GM21360 (cell line): Measurements from ENCODE around the gene RNASE13.

Experiments
- ATAC-seq: cut with Tn5 transposase; IDR thresholded peaks from one replicate; pipeline ENCODE4 v1.9.1; 2021; ENCODE audit warnings: mild to moderate bottlenecking, moderate library complexity; ENCODE audit not compliant: unreplicated experiment

RNASE13 gene, protein sequence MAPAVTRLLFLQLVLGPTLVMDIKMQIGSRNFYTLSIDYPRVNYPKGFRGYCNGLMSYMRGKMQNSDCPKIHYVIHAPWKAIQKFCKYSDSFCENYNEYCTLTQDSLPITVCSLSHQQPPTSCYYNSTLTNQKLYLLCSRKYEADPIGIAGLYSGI

DNA sequence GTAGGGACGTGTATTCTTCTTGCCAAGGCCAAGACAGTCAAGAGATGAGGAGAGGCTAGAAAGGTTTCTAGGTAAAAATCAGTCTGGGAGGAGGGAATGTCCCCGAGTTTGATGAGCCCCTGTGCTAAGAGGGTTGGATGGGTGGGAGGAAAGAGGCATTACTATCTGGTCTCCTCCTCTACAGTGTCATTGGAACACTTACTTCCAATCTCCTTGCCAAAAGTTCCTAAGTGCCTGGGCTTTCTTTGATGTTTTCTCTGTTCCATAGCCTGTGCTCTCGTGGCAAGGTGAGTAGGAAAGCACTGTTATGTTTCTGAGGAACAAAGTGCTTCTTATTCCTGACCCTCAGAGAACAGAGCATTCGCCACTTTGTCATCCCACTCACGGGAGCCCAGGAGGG lies at the start of gene RNASE13:
Gene RNASE13 (minus strand): TSS at position 101 of the 400 bp plus-strand sequence. CDS start 519 bp downstream, outside the sequence.
- no peak for ATAC-seq

DNA sequence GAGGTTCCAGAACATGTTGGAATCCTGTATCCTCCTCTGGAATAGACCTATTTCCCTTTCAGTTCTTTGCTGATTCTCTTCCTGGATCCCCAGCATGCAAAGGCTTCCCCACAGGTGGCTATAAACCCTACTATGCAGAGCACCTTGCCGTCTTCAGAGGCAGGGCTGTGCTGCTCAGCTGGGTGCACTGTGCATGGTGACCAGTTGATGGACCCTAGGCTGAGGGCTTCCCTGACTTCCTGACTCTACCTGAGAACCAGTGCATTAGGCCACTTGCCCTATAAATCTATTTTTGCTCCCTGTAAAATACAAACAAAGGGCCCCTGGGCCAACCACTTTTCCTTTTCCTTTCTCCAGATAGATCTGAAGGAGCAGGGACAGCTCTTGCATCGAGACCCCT lies 49.8 kb upstream of the RNASE13 start:
- no peak for ATAC-seq

DNA sequence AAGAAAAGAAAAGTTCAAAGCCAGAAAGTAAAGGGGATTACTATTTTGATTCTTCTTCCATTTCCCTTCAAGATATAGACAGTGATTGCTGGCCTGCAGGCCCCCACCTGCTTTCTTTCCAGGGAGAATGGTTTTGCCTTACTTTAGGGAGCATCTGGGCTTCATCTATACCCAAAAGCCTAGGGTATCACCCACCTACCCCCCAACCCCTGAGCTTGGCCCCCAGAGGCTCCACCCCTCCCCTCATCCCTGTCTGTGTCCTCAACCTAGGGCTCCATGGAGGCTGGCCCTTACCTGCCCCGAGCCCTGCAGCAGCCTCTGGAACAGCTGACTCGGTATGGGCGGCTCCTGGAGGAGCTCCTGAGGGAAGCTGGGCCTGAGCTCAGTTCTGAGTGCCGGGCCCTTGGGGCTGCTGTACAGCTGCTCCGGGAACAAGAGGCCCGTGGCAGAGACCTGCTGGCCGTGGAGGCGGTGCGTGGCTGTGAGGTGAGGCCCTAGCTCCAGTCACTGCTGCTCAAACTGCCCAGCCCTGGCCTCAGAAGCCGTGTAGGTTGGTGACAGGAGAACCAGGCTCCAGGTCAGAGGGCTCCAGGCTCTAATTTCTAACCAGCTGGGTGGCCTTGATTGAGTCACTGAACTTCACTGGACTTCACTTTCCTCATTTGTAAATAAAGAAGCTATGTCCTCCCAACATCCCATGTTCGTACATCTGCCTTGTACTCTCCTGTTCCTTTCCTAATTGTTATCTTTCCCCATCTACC lies 49.1 kb upstream of the RNASE13 start:
- no peak for ATAC-seq

DNA sequence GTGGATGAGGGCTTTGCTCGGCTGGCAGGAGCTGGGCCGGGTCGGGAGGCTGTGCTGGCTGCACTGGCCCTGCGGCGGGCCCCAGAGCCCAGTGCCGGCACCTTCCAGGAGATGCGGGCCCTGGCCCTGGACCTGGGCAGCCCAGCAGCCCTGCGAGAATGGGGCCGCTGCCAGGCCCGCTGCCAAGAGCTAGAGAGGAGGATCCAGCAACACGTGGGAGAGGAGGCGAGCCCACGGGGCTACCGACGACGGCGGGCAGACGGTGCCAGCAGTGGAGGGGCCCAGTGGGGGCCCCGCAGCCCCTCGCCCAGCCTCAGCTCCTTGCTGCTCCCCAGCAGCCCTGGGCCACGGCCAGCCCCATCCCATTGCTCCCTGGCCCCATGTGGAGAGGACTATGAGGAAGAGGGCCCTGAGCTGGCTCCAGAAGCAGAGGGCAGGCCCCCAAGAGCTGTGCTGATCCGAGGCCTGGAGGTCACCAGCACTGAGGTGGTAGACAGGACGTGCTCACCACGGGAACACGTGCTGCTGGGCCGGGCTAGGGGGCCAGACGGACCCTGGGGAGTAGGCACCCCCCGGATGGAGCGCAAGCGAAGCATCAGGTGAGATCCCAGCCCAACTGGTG lies 47.0 kb upstream of the RNASE13 start:
- no peak for ATAC-seq

DNA sequence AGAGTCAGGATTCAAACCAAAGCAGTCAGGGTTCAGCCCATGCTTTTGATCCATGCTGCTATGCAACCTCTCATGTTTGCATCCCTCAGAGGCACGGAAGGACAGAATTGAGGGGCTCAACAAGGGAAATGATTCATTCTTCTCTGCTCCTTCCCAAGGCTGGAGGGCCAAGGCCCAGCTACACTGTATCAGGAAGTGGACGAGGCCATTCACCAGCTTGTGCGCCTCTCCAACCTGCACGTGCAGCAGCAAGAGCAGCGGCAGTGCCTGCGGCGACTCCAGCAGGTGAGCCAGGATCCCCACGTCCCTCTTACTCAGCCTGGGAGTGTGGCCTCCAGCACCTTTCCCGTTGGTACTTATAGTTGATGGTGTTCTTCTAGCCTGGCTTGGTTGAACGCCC lies 44.1 kb upstream of the RNASE13 start:
- no peak for ATAC-seq

DNA sequence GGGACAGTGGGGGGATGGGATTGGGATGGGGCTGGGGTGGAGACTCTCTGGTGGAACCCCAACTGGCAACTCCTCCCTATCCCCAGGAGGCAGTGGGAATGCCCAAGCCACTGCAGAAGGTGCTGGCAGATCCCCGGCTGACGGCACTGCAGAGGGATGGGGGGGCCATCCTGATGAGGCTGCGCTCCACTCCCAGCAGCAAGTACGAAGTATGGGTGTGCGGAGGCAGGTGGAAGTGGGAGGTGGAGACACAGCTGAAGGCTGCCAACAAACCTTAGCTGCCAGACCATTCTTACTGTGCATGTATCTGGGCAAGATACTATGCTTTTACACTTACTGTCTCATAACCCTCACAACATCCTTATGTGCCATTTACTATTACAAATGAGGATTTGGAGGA lies 43.7 kb upstream of the RNASE13 start:
- ATAC-seq = no peak

DNA sequence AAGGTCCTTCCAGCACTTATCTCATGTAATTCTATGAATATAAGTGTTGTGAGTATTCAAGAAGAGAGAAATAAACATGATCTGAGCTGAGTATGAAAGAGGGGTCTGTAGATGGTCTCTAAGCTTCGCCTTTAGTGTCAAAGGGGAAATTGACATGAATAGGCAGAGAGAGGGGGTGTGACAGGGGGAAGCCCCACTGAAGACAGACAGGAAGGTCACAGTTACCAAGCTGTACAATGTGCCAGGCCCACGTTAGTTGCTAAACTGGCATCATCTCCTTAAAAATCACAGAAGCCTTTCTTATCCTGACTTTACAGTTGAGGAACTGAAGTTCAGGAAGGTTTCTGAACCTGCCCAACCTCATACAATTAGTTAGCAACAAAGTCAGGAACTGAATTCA lies 43.1 kb upstream of the RNASE13 start:
- no peak for ATAC-seq

DNA sequence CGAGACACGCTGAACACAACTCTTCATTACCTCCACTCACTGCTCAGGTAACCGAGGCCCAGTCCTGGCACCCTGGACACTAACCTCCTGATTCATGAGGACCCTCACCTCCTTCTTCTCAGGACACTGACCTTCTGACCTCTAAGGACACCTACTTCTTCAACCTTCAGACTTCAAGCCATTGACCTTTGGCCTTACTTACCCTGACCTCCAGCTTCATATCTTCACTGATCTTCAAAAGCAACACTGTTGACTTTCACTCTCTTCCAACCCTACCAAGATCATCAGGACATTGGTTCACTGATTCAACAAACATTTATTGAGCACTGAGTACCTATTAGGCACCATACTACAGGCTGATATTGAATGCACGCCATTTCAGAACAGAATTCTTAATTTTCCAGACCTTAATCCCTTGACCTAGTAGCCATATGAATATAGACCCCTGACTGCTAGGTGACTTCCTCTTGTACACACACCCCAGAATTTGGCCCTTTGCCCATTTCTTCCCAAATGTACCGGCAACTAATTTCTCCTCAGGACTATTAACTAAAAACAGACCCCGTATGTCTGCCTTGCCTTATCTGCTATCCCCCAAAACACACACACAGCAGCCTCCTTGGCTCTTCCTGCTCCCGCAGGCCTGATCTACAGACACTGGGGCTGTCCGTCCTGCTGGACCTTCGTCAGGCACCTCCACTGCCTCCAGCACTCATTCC lies 41.3 kb upstream of the RNASE13 start:
- ATAC-seq = no peak

DNA sequence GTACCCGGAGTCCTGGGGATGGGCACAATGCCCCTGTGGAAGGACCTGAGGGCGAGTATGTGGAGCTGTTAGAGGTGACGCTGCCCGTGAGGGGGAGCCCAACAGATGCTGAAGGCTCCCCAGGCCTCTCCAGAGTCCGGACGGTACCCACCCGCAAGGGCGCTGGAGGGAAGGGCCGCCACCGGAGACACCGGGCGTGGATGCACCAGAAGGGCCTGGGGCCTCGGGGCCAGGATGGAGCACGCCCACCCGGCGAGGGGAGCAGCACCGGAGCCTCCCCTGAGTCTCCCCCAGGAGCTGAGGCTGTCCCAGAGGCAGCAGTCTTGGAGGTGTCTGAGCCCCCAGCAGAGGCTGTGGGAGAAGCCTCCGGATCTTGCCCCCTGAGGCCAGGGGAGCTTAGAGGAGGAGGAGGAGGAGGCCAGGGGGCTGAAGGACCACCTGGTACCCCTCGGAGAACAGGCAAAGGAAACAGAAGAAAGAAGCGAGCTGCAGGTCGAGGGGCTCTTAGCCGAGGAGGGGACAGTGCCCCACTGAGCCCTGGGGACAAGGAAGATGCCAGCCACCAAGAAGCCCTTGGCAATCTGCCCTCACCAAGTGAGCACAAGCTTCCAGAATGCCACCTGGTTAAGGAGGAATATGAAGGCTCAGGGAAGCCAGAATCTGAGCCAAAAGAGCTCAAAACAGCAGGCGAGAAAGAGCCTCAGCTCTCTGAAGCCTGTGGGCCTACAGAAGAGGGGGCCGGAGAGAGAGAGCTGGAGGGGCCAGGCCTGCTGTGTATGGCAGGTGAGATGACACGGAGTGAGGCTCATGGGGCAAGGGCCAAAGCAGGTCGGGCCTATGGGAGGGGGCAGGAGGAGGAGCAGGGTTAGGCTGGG lies 40.0 kb upstream of the RNASE13 start:
- ATAC-seq = no peak

DNA sequence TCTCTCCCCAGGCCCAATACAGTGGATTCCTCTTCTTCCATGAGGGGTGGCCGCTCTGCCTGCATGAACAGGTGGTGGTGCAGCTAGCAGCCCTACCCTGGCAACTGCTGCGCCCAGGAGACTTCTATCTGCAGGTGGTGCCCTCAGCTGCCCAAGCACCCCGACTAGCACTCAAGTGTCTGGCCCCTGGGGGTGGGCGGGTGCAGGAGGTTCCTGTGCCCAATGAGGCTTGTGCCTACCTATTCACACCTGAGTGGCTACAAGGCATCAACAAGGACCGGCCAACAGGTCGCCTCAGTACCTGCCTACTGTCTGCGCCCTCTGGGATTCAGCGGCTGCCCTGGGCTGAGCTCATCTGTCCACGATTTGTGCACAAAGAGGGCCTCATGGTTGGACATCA lies 39.3 kb upstream of the RNASE13 start:
- no peak for ATAC-seq

DNA sequence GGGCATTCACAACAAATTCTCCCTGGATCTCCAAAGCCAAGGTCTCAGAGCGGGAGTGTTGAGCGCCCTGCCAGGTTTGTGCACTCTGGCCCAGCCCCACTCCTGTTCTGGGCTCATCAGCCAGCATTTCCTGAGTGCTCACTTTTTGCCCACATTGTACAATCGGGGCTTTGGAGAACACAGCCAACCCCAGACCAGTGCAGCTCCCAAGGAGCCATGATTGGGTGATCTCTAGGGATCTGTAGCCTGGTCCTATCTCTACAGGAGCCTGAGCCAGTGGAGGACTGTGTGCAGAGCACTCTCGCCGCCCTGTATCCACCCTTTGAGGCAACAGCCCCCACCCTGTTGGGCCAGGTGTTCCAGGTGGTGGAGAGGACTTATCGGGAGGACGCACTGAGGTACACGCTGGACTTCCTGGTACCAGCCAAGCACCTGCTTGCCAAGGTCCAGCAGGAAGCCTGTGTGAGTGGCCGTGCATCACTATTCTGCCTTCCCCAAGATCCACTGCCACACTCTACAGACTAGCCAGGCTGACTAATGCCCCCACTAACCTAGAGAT lies 38.3 kb upstream of the RNASE13 start:
- ATAC-seq = no peak

DNA sequence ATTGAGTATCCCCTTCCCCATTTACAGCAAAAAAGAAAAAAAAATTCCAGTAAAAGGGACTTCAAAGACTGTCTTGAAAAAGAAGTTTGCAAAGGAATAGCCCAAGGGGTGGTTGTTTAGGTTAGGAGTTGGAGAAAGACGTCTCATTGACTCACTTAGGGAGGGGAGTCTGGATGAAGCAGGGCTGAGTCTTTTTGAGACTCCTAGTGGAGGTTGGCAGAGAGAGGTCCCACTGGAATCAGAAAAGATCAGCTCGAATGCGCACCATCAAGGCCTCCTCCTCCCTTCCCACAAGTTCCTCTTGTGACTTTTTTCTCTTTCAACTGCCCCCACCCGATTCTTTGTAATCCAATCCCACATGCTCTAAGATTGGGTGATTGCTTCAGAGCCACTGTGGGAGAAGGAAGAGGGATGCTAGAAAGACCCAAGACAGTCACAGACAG lies 37.4 kb upstream of the RNASE13 start:
- no peak for ATAC-seq

DNA sequence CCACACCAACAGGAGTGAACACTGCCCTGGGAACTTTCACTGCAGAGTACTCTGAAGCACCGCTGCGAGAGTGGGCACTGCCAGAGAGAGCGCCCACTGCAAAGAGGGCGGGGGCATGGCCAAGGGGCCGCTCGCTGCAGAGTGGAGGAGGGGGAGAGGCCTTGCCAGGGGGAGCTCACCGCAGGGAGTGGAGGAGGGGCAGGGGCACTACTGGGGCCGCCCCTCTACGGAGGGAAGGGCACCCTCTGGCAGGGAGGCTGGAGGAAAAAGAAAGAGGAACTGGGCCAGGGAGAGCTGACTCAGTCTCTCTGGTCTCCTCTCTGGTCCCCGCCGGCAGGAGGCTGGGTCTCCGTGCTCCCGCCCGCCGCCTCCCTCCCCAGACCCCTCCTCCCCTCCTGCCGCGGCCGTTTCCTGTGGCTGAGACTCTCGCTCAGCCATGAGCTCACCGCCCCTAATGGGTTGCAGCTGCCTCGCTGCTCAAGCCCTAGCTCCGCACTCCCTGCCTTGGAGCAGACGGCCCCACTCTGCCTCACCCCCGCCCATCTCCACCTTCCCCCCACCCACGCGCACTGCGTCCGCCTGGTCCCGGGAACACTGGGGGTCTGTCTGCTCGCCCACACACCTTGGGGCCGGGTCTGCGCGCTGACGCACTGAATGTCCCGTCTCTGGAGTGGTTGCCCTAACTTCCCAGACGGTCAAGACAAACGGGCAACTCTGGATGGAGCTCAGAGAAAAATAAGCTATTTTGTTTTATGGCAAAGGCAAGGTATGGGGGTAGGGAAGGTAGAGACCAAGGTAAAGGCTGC lies 36.8 kb upstream of the RNASE13 start:
- ATAC-seq = peak; percentile 76

DNA sequence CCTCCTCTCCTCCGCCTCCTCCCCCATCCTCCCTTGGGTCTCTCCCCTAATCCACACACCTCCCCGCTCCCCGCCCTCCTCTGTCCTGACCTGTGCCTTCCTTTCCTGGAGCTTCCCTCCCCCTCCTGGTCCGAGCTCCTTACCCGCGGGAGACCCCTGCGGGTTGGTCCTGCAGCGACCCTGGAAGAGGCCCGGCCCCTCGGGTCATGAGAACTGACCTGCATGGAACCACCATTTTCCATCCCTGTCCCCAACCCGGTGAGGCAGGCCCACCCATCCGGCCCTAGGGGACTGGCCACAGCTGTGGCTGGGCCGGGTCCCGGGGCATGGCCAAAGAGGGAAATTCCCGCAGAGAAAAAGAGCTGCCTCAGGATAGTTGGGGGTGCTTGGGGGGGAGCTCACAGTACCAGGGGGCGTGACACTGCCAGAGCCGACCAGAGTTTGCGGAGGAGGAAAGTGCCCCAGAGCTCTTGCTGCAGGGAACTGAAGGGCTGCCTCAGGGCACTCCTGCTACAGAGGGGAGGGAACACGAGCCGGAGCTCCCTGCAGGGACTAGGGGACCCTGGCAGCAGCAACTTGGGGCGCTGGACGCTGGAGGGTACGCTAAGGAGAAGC lies 36.1 kb upstream of the RNASE13 start:
- no peak for ATAC-seq

DNA sequence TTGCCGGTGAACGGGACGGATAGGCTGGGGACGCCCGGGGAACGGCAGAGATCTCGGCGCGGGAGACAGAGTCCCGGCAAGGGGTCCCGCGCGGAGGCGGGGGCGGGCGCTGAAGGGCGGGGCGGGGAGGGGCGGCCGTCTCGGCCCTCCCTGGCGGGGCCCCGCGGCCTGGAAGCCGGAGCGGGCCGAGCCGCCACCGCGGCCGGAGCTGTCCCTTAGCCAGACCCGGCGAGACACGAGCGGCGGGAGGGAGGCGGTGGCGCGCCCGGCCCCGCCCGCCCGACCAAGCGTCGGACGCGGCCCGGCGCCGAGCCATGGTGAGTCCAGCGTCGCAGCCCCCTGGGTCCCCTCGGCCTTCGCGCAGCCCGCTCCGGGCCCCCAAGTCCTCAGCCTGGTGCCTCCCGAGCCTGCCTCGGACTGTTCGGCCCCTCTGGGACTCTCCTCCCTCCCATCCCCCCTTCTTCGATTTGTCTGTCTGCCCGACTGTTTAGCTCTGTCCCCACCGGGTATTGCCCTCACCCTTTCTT lies 35.5 kb upstream of the RNASE13 start, which contains the start of gene ARHGEF40:
Gene ARHGEF40 (plus strand): TSS at position 222 of the 527 bp plus-strand sequence. CDS start 93 bp downstream, at position 315.
- no peak for ATAC-seq

DNA sequence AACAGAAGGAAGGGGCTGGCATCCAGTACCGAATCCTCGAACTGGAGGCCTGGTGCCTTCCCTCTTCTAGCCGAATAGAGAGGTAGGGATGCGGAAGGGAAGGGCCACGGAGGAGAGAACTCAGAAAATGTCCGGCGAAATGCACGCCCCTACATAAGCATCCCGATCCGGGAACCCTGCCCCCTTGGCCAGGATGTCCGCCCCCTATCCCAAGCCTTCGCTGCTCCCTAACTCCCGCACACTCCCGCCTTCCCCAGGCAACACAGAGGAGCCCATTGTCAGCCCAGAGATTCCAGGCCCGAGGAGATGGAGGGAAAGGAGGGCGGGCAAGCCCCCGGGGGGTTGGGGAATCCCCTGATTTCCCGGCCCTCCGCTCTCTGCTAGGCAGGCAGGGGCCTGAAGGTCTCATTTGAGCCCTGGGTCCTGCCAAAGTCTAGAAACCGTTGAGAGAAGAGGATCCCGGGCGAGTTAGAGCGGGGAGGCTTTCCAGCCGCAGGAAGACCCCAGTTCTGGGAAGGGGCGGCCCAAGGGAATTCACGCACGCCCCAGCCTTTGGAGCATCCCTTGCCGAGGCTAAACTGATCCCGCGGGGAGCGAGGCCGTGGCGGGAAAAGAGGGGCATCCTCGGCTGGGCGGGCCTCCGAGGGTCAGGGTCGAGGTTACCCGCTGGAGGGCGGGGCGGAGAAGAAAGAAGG lies 34.9 kb upstream of the RNASE13 start:
- no peak for ATAC-seq

DNA sequence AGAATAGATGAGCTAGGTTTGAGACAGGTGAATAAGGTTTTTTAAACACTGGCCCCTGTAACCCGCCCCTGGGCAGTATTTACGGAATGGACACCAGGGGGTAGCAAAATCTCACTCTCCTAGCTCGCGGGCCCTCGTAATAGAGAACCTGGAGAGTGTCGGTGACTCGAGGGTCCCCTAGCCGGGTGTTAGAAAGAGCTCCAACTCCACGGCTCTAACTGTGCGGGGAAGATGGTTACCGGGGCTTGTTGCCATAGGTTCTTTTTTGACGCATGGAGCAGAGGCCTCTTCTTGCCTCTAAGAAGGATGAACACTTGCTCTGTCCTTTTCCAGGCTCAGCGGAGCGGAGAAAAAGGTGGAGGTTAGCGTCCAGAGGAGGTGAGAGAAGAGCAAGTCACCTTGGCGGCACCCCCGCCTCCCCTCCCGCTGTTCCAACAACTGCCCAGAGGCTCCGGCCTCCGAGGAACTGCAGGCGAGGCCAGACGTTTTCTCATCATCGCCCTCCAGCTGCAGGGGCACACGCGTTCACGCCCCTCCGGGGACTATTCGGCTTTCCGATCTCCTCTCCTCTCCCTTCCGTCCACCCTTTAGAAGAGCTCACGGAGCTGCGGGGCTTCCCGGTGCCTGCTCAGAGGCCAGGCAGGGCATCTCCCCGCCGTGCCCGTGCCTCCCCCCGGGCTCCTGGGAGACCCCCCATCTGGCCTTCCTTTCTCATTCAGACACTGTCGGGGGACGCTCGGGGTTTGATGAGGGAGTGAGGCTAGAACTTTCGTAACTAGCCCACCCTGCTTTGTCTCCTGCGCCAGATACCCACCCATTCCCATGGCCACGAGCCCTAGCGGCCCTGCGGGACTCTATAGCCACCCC lies 34.1 kb upstream of the RNASE13 start:
- no peak for ATAC-seq
